HepG2 (cell line): ENCODE data around the gene FAM3D. TPM values are rescaled to one million over a fixed set of nuclear protein-coding genes. Genes with fewer than 3 reads are reported as not detected.

Experiments used
- HDAC2 ChIP-seq: sonication (generic); formaldehyde crosslinking; IDR thresholded peaks from 2 replicates; pipeline ENCODE4 v1.4.0; 2020; ENCODE audit warnings: missing genetic modification reagents
- HOXD1 ChIP-seq: sonication (generic); formaldehyde crosslinking; IDR thresholded peaks from 2 replicates; pipeline ENCODE4 v1.5.0; 2020; ENCODE audit warnings: missing genetic modification reagents
- MAFG ChIP-seq: sonication (generic); formaldehyde crosslinking; IDR thresholded peaks from 2 replicates; pipeline ENCODE4 v1.5.1; 2020; ENCODE audit warnings: mild to moderate bottlenecking, missing genetic modification reagents
- MATR3 ChIP-seq: sonication (generic); formaldehyde crosslinking; IDR thresholded peaks from 2 replicates; pipeline ENCODE4 v1.4.0; 2020; ENCODE audit warnings: missing genetic modification reagents
- MIER2 ChIP-seq: IDR thresholded peaks from 2 replicates; pipeline ENCODE4 v1.6.1; 2016; ENCODE audit warnings: missing biosample characterization, missing genetic modification reagents
- NR2F6 ChIP-seq, 2 experiments: IDR thresholded peaks; 2 replicates each; pipeline ENCODE4 v1.6.1; 2016; ENCODE audit warnings: antibody characterized with exemption in 1 of 2, mild to moderate bottlenecking in 1 of 2
- RXRB ChIP-seq: IDR thresholded peaks from 2 replicates; pipeline ENCODE4 v1.6.1; 2016; ENCODE audit warnings: borderline replicate concordance, missing genetic modification reagents, missing compliant biosample characterization
- SMARCE1 ChIP-seq: fragments of 450-650 bp; IDR thresholded peaks from 2 replicates; pipeline ENCODE4 v1.6.1; 2017; ENCODE audit warnings: borderline replicate concordance
- ZMYM2 ChIP-seq: sonication (generic); formaldehyde crosslinking; IDR thresholded peaks from 2 replicates; pipeline ENCODE4 v1.8.0; 2022; ENCODE audit warnings: mild to moderate bottlenecking, missing genetic modification reagents
- ZNF136 ChIP-seq: sonication (generic); formaldehyde crosslinking; IDR thresholded peaks from 2 replicates; pipeline ENCODE4 v1.8.1; 2022; ENCODE audit warnings: low read depth, mild to moderate bottlenecking, moderate library complexity, missing genetic modification reagents
- ZNF138 ChIP-seq: sonication (generic); formaldehyde crosslinking; IDR thresholded peaks from 2 replicates; pipeline ENCODE4 v1.5.0; 2020; ENCODE audit warnings: mild to moderate bottlenecking, low read depth, missing genetic modification reagents
- ZNF337 ChIP-seq: sonication (generic); formaldehyde crosslinking; IDR thresholded peaks from 2 replicates; pipeline ENCODE4 v1.5.1; 2020; ENCODE audit warnings: missing genetic modification reagents, low read depth, mild to moderate bottlenecking, borderline replicate concordance
- polyA plus RNA-seq, 8 experiments: library from polyadenylated mRNA; depleted of rRNA in 3 of 8; stranded (reverse) in 7 of 8; unstranded in 1 of 8; fragments of >200 nt; fragmentation: Illumina TruSeq in 4 of 8; extraction: Trizol in 4 of 8; gene quantifications; 2 replicates each; pipeline versions ENCODE4 v1.2.1 to v1.2.3, GENCODE V29; 2011 to 2016; ENCODE audit warnings: low read depth in 4 of 8, missing spikeins in 1 of 8, mixed read lengths in 1 of 8; ENCODE audit not compliant: insufficient read depth in 1 of 8
- total RNA-seq, 5 experiments: library from RNA; depleted of rRNA; stranded (reverse); fragments of >200 nt; fragmentation: Illumina TruSeq; extraction: Trizol; gene quantifications; 2 replicates each; pipeline ENCODE4 v1.2.3, GENCODE V29; 2016; ENCODE audit warnings: low read depth in 1 of 5
- TF ChIP-seq, protein P1 (sequence below): sonication (generic); formaldehyde crosslinking; IDR thresholded peaks from 2 replicates; pipeline ENCODE4 v1.9.0; 2021; ENCODE audit warnings: missing genetic modification reagents, mild to moderate bottlenecking, borderline replicate concordance
- TF ChIP-seq, protein P2 (sequence below): sonication (generic); formaldehyde crosslinking; IDR thresholded peaks from 2 replicates; pipeline ENCODE4 v1.5.1; 2020; ENCODE audit warnings: missing genetic modification reagents, mild to moderate bottlenecking, borderline replicate concordance
- TF ChIP-seq, protein P3 (sequence below): sonication (generic); formaldehyde crosslinking; IDR thresholded peaks from 2 replicates; pipeline ENCODE4 v1.5.0; 2020; ENCODE audit warnings: mild to moderate bottlenecking, missing genetic modification reagents

The FAM3D gene
- total and polyA plus RNA-seq, 2 of the 13 experiments (the other 11 are each of a cell fraction or from before 2014, with no cell fraction given) = not detected

DNA sequence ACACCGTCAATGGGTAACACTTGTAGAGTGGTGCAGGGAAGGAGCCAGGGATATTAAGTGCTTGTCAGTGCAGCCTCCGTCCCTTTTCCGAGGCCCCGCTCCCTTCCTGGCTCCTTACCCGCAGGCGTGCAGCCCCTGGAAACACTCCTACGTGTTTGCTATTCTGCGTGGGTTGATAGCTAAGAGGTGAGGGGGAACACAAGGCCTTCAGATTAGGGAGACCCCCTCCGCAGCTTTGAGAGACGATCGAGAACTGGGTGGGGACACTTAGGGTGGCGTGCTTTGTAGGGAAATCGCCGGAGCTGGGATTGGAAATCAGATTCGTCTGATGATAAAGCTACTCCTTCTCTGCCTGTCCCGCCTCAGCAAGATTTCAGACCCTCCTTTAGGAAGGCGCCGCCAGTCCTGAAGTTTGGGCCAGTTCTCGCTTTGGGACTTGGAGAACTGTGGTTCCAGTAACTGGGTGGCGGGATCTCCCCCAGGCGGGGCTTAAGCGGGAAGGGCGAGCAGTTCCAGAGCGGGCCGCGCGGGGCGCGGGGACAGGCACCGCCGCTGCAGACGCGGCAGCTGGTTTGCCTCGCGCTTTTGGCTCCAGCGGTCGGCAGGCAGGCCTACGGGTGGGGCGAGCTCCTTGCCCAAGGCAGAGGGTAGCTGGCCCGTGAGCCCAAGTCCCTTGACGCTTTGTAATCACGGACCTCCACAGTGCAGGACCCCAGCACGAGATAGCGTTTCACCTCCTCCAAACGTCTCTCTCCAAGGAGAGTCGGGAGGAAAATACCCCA, 81.4 kb downstream of the FAM3D start (continued):
- peak; percentile 80 for TF ChIP-seq MIER2 (CRISPR knock-in tag)
- no peak for TF ChIP-seq ZNF337 (CRISPR knock-in tag)
- no peak for TF ChIP-seq HDAC2
- no peak for TF ChIP-seq RXRB
- TF ChIP-seq MAFG (CRISPR knock-in tag) = no peak
- TF ChIP-seq, protein P1, sequence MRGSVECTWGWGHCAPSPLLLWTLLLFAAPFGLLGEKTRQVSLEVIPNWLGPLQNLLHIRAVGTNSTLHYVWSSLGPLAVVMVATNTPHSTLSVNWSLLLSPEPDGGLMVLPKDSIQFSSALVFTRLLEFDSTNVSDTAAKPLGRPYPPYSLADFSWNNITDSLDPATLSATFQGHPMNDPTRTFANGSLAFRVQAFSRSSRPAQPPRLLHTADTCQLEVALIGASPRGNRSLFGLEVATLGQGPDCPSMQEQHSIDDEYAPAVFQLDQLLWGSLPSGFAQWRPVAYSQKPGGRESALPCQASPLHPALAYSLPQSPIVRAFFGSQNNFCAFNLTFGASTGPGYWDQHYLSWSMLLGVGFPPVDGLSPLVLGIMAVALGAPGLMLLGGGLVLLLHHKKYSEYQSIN = no peak
- no peak for TF ChIP-seq SMARCE1
- TF ChIP-seq, protein P2, sequence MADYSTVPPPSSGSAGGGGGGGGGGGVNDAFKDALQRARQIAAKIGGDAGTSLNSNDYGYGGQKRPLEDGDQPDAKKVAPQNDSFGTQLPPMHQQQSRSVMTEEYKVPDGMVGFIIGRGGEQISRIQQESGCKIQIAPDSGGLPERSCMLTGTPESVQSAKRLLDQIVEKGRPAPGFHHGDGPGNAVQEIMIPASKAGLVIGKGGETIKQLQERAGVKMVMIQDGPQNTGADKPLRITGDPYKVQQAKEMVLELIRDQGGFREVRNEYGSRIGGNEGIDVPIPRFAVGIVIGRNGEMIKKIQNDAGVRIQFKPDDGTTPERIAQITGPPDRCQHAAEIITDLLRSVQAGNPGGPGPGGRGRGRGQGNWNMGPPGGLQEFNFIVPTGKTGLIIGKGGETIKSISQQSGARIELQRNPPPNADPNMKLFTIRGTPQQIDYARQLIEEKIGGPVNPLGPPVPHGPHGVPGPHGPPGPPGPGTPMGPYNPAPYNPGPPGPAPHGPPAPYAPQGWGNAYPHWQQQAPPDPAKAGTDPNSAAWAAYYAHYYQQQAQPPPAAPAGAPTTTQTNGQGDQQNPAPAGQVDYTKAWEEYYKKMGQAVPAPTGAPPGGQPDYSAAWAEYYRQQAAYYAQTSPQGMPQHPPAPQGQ (CRISPR knock-in tag) = no peak
- no peak for TF ChIP-seq ZMYM2 (CRISPR knock-in tag)
- no peak for TF ChIP-seq ZNF136 (CRISPR knock-in tag)
- no peak for TF ChIP-seq MATR3 (CRISPR knock-in tag)
- TF ChIP-seq NR2F6 (IDR thresholded peaks at IDR 0.05) = no peak
- no peak for TF ChIP-seq NR2F6 (CRISPR knock-in tag; IDR thresholded peaks at IDR 0.05)
- TF ChIP-seq, protein P3, sequence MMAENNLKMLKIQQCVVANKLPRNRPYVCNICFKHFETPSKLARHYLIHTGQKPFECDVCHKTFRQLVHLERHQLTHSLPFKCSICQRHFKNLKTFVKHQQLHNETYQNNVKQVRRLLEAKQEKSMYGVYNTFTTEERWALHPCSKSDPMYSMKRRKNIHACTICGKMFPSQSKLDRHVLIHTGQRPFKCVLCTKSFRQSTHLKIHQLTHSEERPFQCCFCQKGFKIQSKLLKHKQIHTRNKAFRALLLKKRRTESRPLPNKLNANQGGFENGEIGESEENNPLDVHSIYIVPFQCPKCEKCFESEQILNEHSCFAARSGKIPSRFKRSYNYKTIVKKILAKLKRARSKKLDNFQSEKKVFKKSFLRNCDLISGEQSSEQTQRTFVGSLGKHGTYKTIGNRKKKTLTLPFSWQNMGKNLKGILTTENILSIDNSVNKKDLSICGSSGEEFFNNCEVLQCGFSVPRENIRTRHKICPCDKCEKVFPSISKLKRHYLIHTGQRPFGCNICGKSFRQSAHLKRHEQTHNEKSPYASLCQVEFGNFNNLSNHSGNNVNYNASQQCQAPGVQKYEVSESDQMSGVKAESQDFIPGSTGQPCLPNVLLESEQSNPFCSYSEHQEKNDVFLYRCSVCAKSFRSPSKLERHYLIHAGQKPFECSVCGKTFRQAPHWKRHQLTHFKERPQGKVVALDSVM (CRISPR knock-in tag) = no peak
- no peak for TF ChIP-seq ZNF138 (CRISPR knock-in tag)
- TF ChIP-seq HOXD1 (CRISPR knock-in tag) = no peak
